ENCODE data around the gene ATAD3B. TPM values are rescaled to one million over a fixed set of nuclear protein-coding genes. Genes with fewer than 3 reads are reported as not detected.
"Not testable (repeated sequence)": the region's sequence is repeated elsewhere in the genome, so short reads cannot be mapped to it uniquely, and the experiment has no call there.

Gene ATAD3B
- total RNA-seq, 4 donors from 2014 or later = 15.6 to 269 (median 39.2) TPM

DNA sequence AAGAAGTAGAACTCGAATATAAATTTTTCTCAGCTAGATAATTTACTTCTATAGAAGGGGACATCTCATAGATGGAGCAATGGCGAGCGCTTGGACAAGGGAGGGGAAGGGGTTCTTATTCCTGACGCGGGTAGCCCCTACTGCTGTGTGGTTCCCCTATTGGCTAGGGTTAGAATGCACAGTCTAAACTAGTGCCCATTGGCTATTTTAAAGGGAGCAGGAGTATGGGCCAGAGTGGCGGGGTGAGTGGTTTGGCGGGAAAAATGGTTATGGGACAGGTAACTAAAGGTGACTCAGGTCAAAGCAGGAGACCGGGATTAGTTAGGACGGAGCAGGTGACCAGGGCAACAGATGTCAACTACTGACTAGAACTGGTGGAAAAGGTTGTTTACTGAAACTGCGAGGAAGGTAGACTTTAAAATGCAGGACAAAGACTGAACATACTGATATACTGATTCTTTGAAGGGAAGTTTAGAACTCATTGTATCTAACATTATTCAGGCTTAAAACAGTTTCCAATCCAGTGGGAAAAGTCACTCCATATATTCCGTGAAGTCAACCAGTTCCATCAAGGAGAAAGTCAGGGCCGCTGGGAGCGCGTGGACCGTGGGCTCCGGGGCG, 39.5 kb downstream of the ATAD3B start:
- intact Hi-C loops (cut with DNase I; ENCODE audit: low total_unique reads) = no loop called here
- Histone ChIP-seq H3K27me3 (no peaks in the 10 kb centered on the region), H3K27ac (peak overlapping the region; percentile 91 to 96 (median 94)), H3K9me3 (no peaks in the 10 kb centered on the region), H3K4me1 (peaks cover 0 to 18% (median 10%) of the 10 kb centered on the region in 4 donors), H3K4me3 (peak overlapping the region; percentile 68 to 88 (median 76)), H3K36me3 (no peaks in the 10 kb centered on the region)
- in situ Hi-C loops (cut with MboI; ENCODE audit: low pct_ligation_motif_present in 1 of 4, low pct_unique_long_range_greater_than_20kb in 1 of 4, low sequenced_read_pairs in 3 of 4) = no loop called here
- no peak for DNase-seq
- TF ChIP-seq POLR2A (IDR thresholded peaks at IDR 0.05) = no peak
- peak in 1 of 5 experiments; percentile 24 for TF ChIP-seq CTCF (IDR thresholded peaks at IDR 0.05)
- WGBS, 2 donors (ENCODE audit: low coverage in 1 of 2) = 17 to 35% methylated on average over 8 to 17 of the region's 17 CpGs

GRCh38 chr1:1511533-1512285, 40.1 kb downstream of the ATAD3B start, which contains the start of gene ATAD3A:
Gene ATAD3A (plus strand): TSS chr1:1512162. CDS start chr1:1512269, 107 bp downstream.
- Histone ChIP-seq H3K4me1 (peaks cover 0 to 15% (median 10%) of the 10 kb centered on the region in 4 donors), H3K9me3 (no peaks in the 10 kb centered on the region), H3K4me3 (peak within 1 kb of the TSS; percentile 68 to 88 (median 76)), H3K36me3 (no peaks in the 10 kb centered on the region), H3K27me3 (no peaks in the 10 kb centered on the region), H3K27ac (peak within 1 kb of the TSS; percentile 91 to 96 (median 94))
- DNase-seq = peak; percentile 98
- intact Hi-C loops (cut with DNase I; ENCODE audit: low total_unique reads) = no loop called here
- in situ Hi-C loops (cut with MboI; ENCODE audit: low pct_ligation_motif_present in 1 of 4, low pct_unique_long_range_greater_than_20kb in 1 of 4, low sequenced_read_pairs in 3 of 4) = no loop called here
- TF ChIP-seq EP300 (IDR thresholded peaks at IDR 0.05; ENCODE audit: low read depth) = no peak
- TF ChIP-seq POLR2A (IDR thresholded peaks at IDR 0.05) = peak; percentile 50
- peak; percentile 82 to 94 (median 84) for TF ChIP-seq POLR2AphosphoS5 (IDR thresholded peaks at IDR 0.05)
- TF ChIP-seq CTCF (IDR thresholded peaks at IDR 0.05) = no peak
- WGBS, 2 donors (ENCODE audit: low coverage in 1 of 2) = 1% methylated on average over 33 of the region's 99 CpGs; no CpG with 5 or more reads in 1 of the 2 donors

DNA sequence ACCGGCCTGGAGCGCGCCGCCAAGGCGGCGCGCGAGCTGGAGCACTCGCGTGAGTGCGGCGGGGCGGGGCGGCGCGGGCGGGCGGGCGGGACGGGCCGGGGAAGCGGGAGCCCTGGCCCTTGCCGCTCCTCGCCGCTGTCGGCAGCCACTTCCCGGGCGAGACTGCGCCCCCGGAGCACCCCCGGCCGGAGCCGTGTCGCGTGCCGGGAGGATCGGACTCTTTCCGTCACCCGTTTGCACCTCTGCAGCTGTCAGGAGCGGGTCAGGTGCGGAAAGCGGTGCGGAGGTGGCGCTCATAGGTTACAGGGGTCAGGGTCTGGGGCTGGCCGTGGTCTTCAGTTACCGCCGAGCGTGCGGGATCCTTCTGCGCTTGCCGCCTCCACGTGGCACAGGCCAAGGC, 40.9 kb downstream of the ATAD3B start:
- no CpG with 5 or more reads among the region's 52 CpGs for WGBS, 2 donors (ENCODE audit: low coverage in 1 of 2)
- Histone ChIP-seq H3K27ac (peak overlapping the region; percentile 91 to 96 (median 94)), H3K4me3 (peak overlapping the region; percentile 66 to 88 (median 75)), H3K4me1 (peaks cover 0 to 15% (median 10%) of the 10 kb centered on the region in 4 donors)
- DNase-seq; in situ Hi-C loops (cut with MboI; ENCODE audit: low pct_ligation_motif_present in 1 of 4, low pct_unique_long_range_greater_than_20kb in 1 of 4, low sequenced_read_pairs in 3 of 4); H3K36me3 ChIP-seq; H3K27me3 ChIP-seq; H3K9me3 ChIP-seq; intact Hi-C loops (cut with DNase I; ENCODE audit: low total_unique reads): not testable (repeated sequence)

DNA sequence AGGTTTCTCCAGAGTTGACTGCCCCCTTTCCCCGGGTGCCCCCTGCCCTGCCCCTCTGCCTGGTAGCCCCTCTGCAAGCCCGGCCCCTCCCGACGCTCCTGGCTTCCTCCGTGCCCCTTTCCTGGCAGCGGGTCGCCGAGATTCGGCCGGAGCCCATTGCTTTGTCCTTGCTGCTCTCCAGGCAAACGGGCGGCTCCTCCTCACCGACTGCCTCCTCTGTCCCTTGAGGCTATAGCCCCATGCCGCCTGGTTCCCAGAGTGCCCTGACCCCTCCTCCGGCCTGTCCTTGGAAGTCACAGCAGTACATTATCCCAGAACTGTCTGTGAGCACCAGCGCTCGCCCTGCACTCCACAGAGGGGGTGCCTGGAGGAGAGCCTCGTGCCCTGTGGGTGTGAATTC, 42.1 kb downstream of the ATAD3B start:
- 87% methylated on average over 15 of the region's 18 CpGs; no CpG with 5 or more reads in 1 of the 2 donors for WGBS, 2 donors (ENCODE audit: low coverage in 1 of 2)
- DNase-seq; in situ Hi-C loops (cut with MboI; ENCODE audit: low pct_ligation_motif_present in 1 of 4, low pct_unique_long_range_greater_than_20kb in 1 of 4, low sequenced_read_pairs in 3 of 4); intact Hi-C loops (cut with DNase I; ENCODE audit: low total_unique reads); H3K27ac ChIP-seq; H3K4me3 ChIP-seq; H3K36me3 ChIP-seq; H3K9me3 ChIP-seq; H3K27me3 ChIP-seq: not testable (repeated sequence)
- peaks cover 0 to 15% (median 10%) of the 10 kb centered on the region in 4 donors for H3K4me1 ChIP-seq

DNA sequence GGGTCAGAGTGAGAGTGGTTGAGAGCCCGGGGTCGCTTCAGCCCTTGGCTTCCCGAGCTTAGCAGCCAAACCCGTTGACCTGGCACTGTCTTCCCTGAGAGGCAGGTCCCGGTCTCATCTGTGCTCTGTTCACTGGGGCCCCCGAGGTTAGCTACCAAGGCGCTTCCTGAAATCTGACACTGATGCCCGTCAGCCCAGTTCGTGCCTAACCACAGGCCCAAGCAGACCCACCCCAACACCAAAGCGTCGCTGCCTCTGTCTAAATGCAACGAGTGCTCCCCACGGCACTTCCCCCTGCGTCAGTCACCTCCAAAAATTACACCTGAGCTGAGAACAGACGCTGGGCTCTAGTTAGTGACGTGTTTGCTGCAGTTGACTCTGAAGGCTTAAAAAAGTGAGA, 42.8 kb downstream of the ATAD3B start:
- DNase-seq; in situ Hi-C loops (cut with MboI; ENCODE audit: low pct_ligation_motif_present in 1 of 4, low pct_unique_long_range_greater_than_20kb in 1 of 4, low sequenced_read_pairs in 3 of 4); H3K27ac ChIP-seq; H3K27me3 ChIP-seq; intact Hi-C loops (cut with DNase I; ENCODE audit: low total_unique reads); H3K36me3 ChIP-seq; H3K9me3 ChIP-seq; H3K4me3 ChIP-seq: not testable (repeated sequence)
- H3K4me1 ChIP-seq = peaks cover 0 to 15% (median 10%) of the 10 kb centered on the region in 4 donors
- WGBS, 2 donors (ENCODE audit: low coverage in 1 of 2) = 87 to 88% methylated on average over 5 to 16 of the region's 16 CpGs

DNA sequence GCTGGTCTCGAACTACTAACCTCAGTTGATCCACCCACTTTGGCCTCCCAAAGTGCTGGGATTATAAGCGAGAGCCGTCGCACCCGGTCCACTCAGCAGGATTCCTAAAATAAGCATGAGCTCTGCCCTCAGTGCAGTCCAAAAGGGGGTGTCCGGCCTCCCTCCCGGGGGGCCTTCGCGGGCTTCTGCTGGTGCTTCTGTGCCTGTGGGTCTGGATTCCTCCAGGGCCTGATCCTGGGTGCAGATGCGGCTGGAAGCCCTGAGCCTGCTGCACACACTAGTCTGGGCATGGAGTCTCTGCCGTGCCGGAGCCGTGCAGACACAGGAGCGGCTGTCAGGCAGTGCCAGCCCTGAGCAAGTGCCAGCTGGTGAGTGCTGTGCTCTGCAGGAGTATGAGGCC, 45.4 kb downstream of the ATAD3B start:
- in situ Hi-C loops (cut with MboI; ENCODE audit: low pct_ligation_motif_present in 1 of 4, low pct_unique_long_range_greater_than_20kb in 1 of 4, low sequenced_read_pairs in 3 of 4); intact Hi-C loops (cut with DNase I; ENCODE audit: low total_unique reads): not testable (repeated sequence)

More for the DNA sequence above, 45.4 kb downstream of the ATAD3B start:
- not testable (repeated sequence) for H3K9me3 ChIP-seq, H3K27me3 ChIP-seq, H3K36me3 ChIP-seq, H3K4me1 ChIP-seq, H3K27ac ChIP-seq, H3K4me3 ChIP-seq, DNase-seq
- WGBS, 2 donors (ENCODE audit: low coverage in 1 of 2) = 91 to 93% methylated on average over 5 to 7 of the region's 14 CpGs

All from transverse colon (tissue), 4 donors.